ENCODE data around the gene NXPH1.

Gene NXPH1

GRCh38 chr7:8437606-8438005 lies 4.2 kb downstream of the NXPH1 start:
- no peak for DNase-seq

DNA sequence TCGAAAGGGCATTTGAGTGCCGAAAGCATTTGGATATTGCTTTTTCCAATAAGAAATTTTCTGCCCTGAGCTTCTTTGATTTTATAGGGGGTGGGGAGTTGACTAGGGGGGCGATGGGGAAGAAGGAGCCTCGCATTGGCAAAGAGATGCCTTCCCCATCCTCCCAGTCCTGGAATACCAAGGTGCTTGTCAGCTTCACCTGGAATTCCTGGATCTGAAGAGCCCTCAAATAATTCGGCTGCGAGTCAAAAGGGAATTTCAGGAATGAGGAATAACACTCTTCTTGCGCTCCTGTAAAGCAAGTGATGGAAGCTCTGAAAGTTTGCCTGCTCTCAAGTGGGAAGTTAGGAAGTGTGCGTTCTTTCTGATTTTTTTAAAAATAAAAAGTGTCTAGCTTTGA lies 7.3 kb downstream of the NXPH1 start:
- DNase-seq, result no peak

DNA sequence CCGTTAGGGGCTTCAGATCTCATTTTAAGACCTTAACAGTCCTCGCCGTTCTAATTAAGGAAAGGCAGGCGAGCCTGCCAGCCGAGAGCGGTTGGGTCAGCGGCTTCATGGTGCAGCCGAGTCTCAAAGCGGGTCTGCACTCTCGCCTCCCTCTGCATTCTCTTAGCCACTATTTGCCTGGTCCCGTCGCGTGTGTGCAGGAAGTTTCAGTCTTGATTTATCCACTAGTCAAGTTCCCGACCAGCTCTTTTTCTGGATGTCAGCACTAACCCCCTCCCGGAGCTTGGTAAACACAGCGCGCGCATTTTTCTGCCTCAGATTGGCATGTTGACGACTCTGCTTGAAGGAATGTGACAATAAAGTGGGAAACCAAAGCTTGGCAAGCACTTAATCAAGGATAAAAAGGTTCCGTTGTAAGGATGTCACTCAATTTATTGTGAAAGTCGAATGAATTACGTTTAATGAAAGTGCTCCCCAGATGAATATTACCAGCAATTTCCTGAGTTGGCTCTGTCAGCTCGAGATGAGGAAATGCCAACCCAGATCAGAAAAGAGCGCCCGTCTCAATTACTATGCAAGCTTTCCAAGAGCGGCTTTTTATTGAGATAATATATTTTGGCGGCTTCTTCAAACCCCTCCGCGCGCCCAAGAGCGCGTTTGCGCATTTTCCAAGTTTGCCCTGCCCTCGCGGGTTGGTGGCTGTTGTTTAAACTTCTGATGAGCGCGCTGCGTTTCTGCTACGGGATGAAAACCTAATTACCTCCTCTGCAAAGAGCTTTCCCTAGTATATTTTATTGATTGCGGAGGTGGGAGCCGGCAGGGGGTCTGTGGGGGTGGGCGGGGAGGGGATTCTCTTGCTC lies 7.9 kb downstream of the NXPH1 start:
- no peak for DNase-seq

DNA sequence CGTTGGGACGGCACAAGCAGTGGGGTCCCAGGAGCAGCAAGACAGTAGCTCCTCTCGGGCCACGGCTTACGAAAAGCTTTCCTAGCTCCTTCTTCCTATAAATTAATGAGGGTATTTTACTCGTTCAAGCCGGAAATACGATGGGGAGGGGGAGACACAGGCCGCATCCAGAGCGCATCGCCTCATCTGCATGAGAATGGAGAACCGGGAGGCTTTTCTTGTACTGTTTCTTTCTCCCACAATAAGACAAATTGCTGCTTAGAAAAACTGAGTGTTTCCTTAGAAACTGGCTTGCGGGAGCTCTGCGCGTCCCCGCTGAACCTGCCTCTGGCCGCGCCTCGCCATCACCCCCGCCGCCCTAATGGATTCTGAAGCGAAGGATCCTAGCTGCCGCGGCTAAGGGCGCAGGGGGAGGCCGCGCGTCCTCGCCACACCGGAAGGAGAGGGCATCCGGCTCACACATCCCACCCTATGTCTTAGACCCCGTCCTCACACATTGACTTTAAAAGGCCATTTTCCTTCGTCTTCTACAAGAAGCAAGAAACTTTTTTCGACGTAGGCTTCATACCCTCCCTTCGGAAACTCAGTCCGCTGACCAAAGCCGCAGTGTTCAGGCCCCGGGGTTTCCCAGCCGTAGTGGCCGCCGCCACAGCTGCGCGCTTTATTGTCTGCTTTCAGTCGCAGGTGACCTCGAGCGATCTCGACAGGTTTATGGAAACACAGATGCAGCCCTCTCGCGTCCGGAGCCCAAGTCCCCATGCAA lies 8.8 kb downstream of the NXPH1 start:
- no peak for DNase-seq

DNA sequence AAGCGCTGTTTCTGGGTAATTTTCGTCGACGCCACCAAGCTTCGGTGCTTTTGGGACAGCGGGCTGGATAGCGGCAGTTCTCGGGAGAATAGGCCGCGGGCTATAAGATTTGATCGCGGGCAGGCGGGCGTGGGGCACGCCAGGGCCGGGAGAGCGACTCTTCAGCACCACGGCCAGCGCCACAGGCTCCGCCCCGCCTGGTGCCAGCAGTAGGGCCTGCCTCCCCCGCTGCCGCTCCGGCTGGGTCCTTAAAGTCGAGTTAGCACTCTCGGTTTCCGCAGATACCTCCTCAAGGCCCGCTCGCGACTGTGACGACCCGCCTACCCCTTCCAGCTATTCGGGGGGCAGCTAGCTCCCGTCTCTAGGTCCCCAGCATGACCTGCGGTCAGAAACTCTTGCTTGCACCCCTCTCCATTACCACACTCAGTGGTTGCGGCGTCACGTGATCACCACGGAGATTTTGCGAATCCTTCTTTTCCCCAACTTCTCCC lies 9.4 kb downstream of the NXPH1 start:
- peak; percentile 57 for DNase-seq

GRCh38 chr7:8443576-8444467 lies 10.4 kb downstream of the NXPH1 start:
- DNase-seq, result no peak

- DNase-seq, result no peak
Observed at GRCh38 chr7:8444468-8444769, 11.0 kb downstream of the NXPH1 start.

GRCh38 chr7:8453535-8453934 lies 20.1 kb downstream of the NXPH1 start:
- no peak for DNase-seq

- no peak for DNase-seq
Observed at GRCh38 chr7:8455426-8455825, 22.0 kb downstream of the NXPH1 start.

- no peak for DNase-seq
Observed at GRCh38 chr7:8462309-8462708, 28.9 kb downstream of the NXPH1 start.

DNA sequence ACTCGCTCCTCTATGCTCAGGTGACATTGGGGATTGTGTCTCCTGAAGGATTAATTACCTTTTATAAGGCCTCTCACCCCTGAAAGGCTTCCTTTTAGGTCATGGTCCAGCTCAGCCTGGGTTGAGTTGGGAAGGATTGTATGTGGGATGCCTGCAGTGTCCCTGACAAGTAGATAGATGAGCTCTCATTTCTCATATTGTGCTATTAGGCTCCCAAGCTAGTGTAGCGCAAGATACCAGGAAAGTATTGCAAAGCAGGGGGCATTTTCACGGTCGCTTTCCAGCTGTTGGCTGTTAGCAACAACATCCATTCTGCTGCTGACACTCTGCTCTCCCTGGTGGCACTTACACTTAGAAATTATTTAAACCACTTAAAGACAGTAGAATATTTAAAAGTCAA lies 31.9 kb downstream of the NXPH1 start:
- DNase-seq, result no peak

DNA sequence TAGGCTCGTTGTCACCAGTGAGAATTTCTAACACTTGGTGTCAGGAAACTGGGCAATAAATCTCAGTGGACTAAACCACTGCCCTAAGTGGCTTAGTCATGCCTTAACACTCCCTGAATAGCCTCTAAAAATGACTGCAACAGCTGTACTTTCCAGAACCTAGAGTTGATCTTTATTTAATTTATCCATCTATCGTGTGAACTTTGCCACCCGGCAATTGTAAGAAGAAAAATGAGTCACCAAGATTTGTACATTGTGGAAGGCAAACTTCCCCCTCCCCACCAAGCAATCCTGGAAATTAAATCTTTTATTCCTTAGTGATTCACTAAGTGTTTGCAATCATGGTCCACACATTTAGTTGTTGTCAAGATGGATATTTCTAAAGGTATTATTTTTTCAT lies 47.1 kb downstream of the NXPH1 start:
- peak; percentile 2 for DNase-seq

DNA sequence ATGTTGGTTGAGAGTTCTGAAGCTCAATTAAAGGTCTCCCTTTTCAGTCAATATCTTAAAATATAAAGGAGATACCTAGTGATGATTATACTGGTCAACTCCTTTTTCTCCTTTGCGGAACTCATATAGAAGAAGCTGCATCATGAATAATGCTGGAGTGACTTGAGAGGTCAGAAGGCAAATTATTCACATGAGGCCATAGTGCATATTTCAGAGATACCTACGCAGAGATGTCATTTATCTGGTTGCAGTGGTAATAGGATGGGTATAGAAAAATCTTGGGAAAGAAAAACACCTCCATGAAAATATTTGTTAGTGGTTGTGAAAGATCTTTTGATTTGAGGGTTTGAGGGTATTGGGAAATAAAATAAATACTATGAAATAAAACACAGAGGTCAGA lies 47.7 kb downstream of the NXPH1 start:
- DNase-seq, result no peak

DNA sequence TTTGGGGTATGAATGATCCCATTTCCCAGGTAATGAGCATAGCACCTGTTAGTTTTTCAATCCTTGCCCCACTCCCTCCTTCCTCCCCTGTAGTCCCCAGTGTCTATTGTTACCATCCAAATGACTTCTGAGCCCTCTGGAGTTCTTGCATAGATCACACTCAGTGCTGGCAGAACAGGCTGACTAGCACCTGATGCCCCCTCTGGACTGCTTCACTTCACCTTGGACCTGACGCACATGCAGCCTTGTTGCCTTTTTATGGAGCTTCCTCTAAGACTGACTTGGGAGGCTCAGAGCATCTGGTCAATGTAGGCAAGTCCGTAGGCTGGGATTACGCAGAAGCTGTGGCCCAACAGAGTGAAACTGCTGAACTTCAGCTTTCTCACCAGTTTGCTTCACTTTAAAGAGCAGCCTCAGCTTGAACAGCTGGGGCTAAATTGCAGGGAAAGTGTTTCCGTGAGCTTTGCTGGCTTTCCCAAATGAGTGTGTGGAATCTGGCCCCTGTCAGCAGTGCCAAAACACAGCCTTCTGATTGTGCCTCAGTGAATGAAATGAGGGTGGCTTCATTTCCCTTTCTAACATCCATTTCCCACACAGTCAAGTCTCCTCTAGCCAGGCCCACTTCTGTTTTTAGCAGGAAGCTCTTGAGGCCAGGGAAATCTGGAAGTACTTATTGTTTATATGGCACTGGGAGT lies 48.5 kb downstream of the NXPH1 start:
- peak; percentile 66 for DNase-seq

DNA sequence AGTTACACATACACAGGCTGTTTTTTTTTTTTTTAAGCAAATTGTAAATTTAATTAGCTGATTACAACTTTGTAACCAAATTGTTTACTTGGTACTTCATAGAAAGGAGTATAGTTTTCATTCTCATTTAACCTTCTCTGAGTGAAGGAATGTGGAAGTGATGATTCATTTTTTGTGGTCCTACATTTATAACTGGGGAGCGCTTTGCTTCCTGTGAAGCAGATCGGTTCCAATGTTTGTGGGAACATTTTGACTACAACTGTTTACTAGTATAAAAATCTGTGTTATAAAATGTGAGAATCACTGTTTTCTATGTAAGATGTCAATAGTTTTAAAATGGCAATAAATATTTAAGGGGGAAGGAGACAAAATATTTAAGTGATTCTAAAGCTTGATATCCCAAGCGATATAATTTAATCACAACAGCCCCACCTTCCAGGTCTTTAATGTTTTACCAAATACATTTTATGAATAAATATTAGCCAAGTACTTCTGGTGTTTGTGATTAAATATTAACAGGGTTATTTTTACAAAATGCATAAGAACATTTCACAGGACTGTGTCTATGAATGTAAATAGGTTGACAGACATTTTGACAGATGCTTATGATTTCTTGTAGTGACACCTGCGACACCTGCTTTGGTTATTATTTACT lies 57.1 kb downstream of the NXPH1 start:
- no peak for DNase-seq

DNA sequence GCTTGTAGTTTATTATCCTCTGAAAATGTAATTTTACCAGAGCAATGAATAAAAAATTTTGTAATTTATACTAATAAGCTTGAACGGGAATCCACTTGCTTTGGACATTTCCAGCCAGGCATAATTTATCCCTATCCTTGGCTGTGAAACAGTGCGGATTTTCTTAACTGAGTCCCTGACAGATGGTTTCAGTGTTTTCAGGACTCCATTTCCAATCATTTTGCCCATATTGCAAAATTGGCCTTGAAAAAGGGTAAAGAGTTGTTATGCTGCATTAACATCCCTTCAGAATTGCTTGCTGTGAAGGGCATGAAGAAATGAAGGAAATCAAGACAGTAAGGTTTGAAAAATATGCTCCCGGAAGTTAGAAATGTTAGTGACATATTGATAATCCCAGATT lies 57.7 kb downstream of the NXPH1 start:
- no peak for DNase-seq

GRCh38 chr7:8491544-8492489 lies 58.4 kb downstream of the NXPH1 start:
- DNase-seq, result no peak

- no peak for DNase-seq
Observed at GRCh38 chr7:8499128-8499527, 65.7 kb downstream of the NXPH1 start.

DNA sequence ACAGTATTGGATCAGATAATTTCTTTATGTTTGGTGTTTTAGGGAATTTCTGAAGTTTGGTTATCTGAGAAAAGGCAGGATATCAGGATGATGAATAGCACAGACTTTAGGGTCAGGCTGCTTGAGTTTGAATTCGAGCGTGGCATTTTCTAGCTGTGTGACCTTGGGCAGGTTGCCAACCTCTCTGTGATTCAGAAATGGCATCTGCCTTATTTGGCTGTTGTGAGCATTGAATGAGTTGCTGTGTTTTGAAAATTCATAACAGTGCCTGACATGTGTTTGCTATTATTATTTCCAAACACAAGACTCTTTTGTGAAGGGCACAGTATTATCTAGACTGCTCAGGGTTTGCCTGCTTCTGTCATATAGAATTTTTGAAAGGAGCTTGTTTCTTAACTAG lies 66.9 kb downstream of the NXPH1 start:
- DNase-seq, result no peak

GRCh38 chr7:8507566-8507965 lies 74.2 kb downstream of the NXPH1 start:
- no peak for DNase-seq

- no peak for DNase-seq
Observed at GRCh38 chr7:8509621-8510020, 76.2 kb downstream of the NXPH1 start.
